Heart right ventricle (tissue), 16 donors: Measurements from ENCODE around the gene CRADD. TPM values are rescaled to one million over a fixed set of nuclear protein-coding genes. Genes with fewer than 3 reads are reported as not detected.

ENCODE experiments used
- ATAC-seq, 8 donors: fragments of 200-7000 bp; cut with Tn5 transposase; one replicate each; pipeline ENCODE4 v1.9.1; 2020; ENCODE audit warnings: mild to moderate bottlenecking in 8 of 8, moderate library complexity in 8 of 8, moderate number of reproducible peaks in 1 of 8
- DNase-seq, 2 donors: peaks; one replicate each; pipeline ENCODE4 v3.0.0-alpha.2; 2020
- H3K27ac ChIP-seq, 10 donors: fragments of 200-600 bp; sonication (generic) in 2 of 10; one replicate each; pipeline versions ENCODE4 v1.5.0 to v1.8.0; 2020 to 2022; ENCODE audit warnings: mild to moderate bottlenecking in 3 of 10
- H3K27me3 ChIP-seq, 7 donors: fragments of 200-600 bp; one replicate each; pipeline ENCODE4 v1.8.0; 2021 to 2022; ENCODE audit warnings: mild to moderate bottlenecking in 2 of 7
- H3K36me3 ChIP-seq, 9 donors: fragments of 200-600 bp; sonication (generic) in 1 of 9; one replicate each; pipeline versions ENCODE4 v1.5.0 to v1.8.0; 2020 to 2022; ENCODE audit warnings: mild to moderate bottlenecking in 2 of 9
- H3K4me1 ChIP-seq, 9 donors: fragments of 200-600 bp; sonication (generic) in 1 of 9; one replicate each; pipeline versions ENCODE4 v1.5.0 to v1.8.0; 2020 to 2022; ENCODE audit warnings: mild to moderate bottlenecking in 4 of 9
- H3K4me3 ChIP-seq, 10 donors: fragments of 200-600 bp; sonication (generic) in 2 of 10; one replicate each; pipeline versions ENCODE4 v1.5.0 to v1.8.0; 2020 to 2022; ENCODE audit warnings: mild to moderate bottlenecking in 7 of 10, moderate library complexity in 2 of 10
- H3K9me3 ChIP-seq, 11 donors: fragments of 200-600 bp in 10 of 11; sonication (generic) in 2 of 11; one replicate each; pipeline versions ENCODE4 v1.5.0 to v1.8.0; 2013 to 2022; ENCODE audit warnings: mild to moderate bottlenecking in 2 of 11, control low read depth in 1 of 11, moderate library complexity in 1 of 11
- CTCF ChIP-seq, 9 donors: fragments of 200-600 bp; sonication (generic) in 2 of 9; IDR thresholded peaks; one replicate each; pipeline versions ENCODE4 v1.5.0 to v1.8.0; 2021 to 2022; ENCODE audit warnings: antibody characterized with exemption in 9 of 9, mild to moderate bottlenecking in 5 of 9, moderate library complexity in 1 of 9
- WGBS, 2 donors: extraction: QIAGEN DNeasy Blood & Tissue Kit; methylation state at CpG; one replicate each; pipeline ENCODE4 v1.1.7; 2013; ENCODE audit warnings: inconsistent platforms in 1 of 2; 5-methylcytosine and 5-hydroxymethylcytosine counted together
- intact Hi-C, 10 donors: fragments of 100-400 bp; cut with DNase I; formaldehyde crosslinking; loops; one replicate each; pipeline versions ENCODE4 v1.11.1 to v1.14.2; 2022
- polyA plus RNA-seq, 2 donors: library from polyadenylated mRNA; stranded (reverse); fragments of 200-250 nt; gene quantifications; one replicate each; pipeline ENCODE4 v1.2.3, GENCODE V29; 2013
- total RNA-seq, 10 donors: library from RNA; stranded (reverse); fragmentation: NEBNext Ultra II Directional in 3 of 10; extraction: Animal tissue kit (Norgen Biotek cat#: 25700) in 3 of 10; gene quantifications; one replicate each; pipeline versions ENCODE4 v1.2.1 to v1.2.4, GENCODE V29; 2021 to 2023
- donor health status: Arrhythmogenic right ventricular cardiomyopathy.
- donor health status: ischemic (EF 13 %, LVEDD 7.1; RV severe dilation, severe dysfunction).
- donor health status: healthy with polysubstance abuse.
- donor health status: DM: no; HTN: yes; CAD: no.
- donor health status: DM: no; HTN: no; CAD: no.
- donor health status: ischemic (EF 25% LVEDD 6.9; RV normal size, moderate dysfunction).
- donor health status: ischemic (EF 25% LVEDD 5.7; RV mildly dilated, moderate dysfunction).
- donor health status: healthy.
- donor health status: DM: yes; HTN: yes; CAD: no.
- donor health status: Ischemic cardiomyopathy.
- donor health status: ischemic (EF 35%, LVEDD 5.7; RV mildly dilated, moderate dysfunction).
- donor health status: nonischemic (EF 11% LVEDD 7.7; RV severe dilation, severe dysfunction).
- donor health status: DM: yes; HTN: yes; CAD: no.
- donor health status: PGD.
- donor health status: ischemic (EF 29% LVEDD 5.4; RV normal size, mild dysfunction).
- donor health status: nonischemic (EF 23%, LVEDD 6.1; RV moderate dilation, normal function).

The CRADD gene
- total and polyA plus RNA-seq, 12 donors = 5.0 to 80.1 (median 51.4) TPM

GRCh38 chr12:93846936-93847516 lies 169.9 kb downstream of the CRADD start:
- intact Hi-C loops = no loop called here
- ATAC-seq (no peak), DNase-seq (no peak)
- Histone ChIP-seq H3K36me3 (peaks cover 0 to 7% (median 0%) of the 10 kb centered on the region in 9 donors), H3K4me1 (peaks cover 0 to 26% (median 10%) of the 10 kb centered on the region in 9 donors), H3K4me3 (no peak overlapping the region), H3K27ac (peak overlapping the region in 1 of 10 donors; percentile 85), H3K27me3 (no peaks in the 10 kb centered on the region), H3K9me3 (no peaks in the 10 kb centered on the region)
- no peak for TF ChIP-seq CTCF (IDR thresholded peaks at IDR 0.05)
- WGBS, 2 donors = 89 to 92% methylated on average over 5 of the region's 5 CpGs

GRCh38 chr12:93847517-93848474 lies 170.6 kb downstream of the CRADD start:
- Histone ChIP-seq H3K4me3 (no peak overlapping the region), H3K9me3 (no peaks in the 10 kb centered on the region), H3K27ac (peak overlapping the region in 2 of 10 donors; percentile 68 to 85), H3K36me3 (peaks cover 0 to 7% (median 0%) of the 10 kb centered on the region in 9 donors), H3K4me1 (peaks cover 0 to 26% (median 11%) of the 10 kb centered on the region in 9 donors), H3K27me3 (no peaks in the 10 kb centered on the region)
- TF ChIP-seq CTCF (IDR thresholded peaks at IDR 0.05) = no peak
- DNase-seq (no peak), ATAC-seq (no peak)
- intact Hi-C loops = no loop called here
- WGBS, 2 donors = 93 to 96% methylated on average over 7 of the region's 7 CpGs

- H3K4me3 ChIP-seq = no peak overlapping the region
- H3K4me1 ChIP-seq = peaks cover 0 to 26% (median 11%) of the 10 kb centered on the region in 9 donors
- 67 to 79% methylated on average over 11 of the region's 11 CpGs for WGBS, 2 donors
- ATAC-seq = peak; percentile 54 to 72 (median 64)
- no peak for TF ChIP-seq CTCF (IDR thresholded peaks at IDR 0.05)
- DNase-seq = no peak
- intact Hi-C loops = no loop called here
- peaks cover 0 to 7% (median 0%) of the 10 kb centered on the region in 9 donors for H3K36me3 ChIP-seq
- no peaks in the 10 kb centered on the region for H3K27me3 ChIP-seq
- no peaks in the 10 kb centered on the region for H3K9me3 ChIP-seq
- H3K27ac ChIP-seq = peak overlapping the region in 7 of 10 donors; percentile 23 to 85 (median 37)
Measured at GRCh38 chr12:93848523-93849101, 171.4 kb downstream of the CRADD start.

GRCh38 chr12:93849946-93850345 lies 172.8 kb downstream of the CRADD start:
- WGBS, 2 donors = 96 to 97% methylated on average over 15 of the region's 15 CpGs
- peaks cover 0 to 29% (median 11%) of the 10 kb centered on the region in 9 donors for H3K4me1 ChIP-seq
- ATAC-seq (no peak), DNase-seq (no peak)
- no peak overlapping the region for H3K27ac ChIP-seq
- no peak overlapping the region for H3K4me3 ChIP-seq
- TF ChIP-seq CTCF (IDR thresholded peaks at IDR 0.05) = no peak
- no peaks in the 10 kb centered on the region for H3K9me3 ChIP-seq
- H3K27me3 ChIP-seq = no peaks in the 10 kb centered on the region
- intact Hi-C loops = no loop called here
- H3K36me3 ChIP-seq = peaks cover 0 to 7% (median 0%) of the 10 kb centered on the region in 9 donors
